ENCODE results near the gene ZDHHC22.

The ZDHHC22 gene

DNA sequence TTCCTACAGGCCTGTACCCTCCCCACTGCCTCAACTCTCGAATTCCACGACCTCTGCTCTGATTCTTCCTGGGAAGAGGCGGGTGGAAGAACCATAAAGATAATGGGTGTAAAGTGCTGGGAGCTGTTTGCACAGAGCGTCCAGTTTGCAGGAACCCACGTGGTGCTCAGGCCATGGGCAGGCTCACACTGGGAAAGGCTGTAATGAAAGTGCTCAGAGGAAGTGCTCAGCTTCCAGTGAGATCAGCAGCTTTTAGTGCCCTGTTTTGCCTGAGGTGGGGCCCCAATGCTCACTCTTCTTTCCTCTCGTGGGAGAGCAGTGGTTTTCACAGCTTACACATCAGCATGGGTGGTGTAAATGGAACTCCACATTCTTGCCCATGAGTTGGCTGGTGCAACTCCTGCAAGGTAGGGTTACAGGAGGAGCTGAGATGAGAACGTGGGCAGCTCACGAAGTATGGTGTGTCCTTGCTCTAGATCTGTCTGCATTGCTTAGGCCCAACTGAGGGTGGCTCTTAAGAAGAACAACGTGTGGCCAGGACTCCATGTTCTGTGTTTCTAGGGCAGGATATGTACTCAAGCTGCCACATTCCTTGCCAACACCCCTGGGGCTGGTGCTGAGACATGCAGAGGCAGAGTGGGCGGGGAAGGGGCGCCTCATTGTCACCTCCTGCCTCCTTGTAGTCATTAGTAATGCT, 43.0 kb upstream of the ZDHHC22 start:
- TF ChIP-seq, protein P1, sequence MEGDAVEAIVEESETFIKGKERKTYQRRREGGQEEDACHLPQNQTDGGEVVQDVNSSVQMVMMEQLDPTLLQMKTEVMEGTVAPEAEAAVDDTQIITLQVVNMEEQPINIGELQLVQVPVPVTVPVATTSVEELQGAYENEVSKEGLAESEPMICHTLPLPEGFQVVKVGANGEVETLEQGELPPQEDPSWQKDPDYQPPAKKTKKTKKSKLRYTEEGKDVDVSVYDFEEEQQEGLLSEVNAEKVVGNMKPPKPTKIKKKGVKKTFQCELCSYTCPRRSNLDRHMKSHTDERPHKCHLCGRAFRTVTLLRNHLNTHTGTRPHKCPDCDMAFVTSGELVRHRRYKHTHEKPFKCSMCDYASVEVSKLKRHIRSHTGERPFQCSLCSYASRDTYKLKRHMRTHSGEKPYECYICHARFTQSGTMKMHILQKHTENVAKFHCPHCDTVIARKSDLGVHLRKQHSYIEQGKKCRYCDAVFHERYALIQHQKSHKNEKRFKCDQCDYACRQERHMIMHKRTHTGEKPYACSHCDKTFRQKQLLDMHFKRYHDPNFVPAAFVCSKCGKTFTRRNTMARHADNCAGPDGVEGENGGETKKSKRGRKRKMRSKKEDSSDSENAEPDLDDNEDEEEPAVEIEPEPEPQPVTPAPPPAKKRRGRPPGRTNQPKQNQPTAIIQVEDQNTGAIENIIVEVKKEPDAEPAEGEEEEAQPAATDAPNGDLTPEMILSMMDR (IDR thresholded peaks at IDR 0.05; ENCODE audit: low read length), result no peak
- TF ChIP-seq EZH2 (IDR thresholded peaks at IDR 0.05; ENCODE audit: borderline replicate concordance, low read length), result no peak
- no peaks in the 10 kb centered on the region for H4K20me1 ChIP-seq (ENCODE audit: insufficient read depth, low read length)
- no peaks in the 10 kb centered on the region for H3K79me2 ChIP-seq (ENCODE audit: insufficient read depth, low read length)
- peaks cover 17% of the 10 kb centered on the region for H3K4me1 ChIP-seq (ENCODE audit: insufficient read depth, low read length, severe bottlenecking)
- H3K36me3 ChIP-seq (ENCODE audit: insufficient read depth, low read length), result no peaks in the 10 kb centered on the region
- H3K27ac ChIP-seq (ENCODE audit: low read depth, low read length, poor library complexity, severe bottlenecking), result no peak overlapping the region
- no peak overlapping the region for H3K9ac ChIP-seq (ENCODE audit: low read length)
- H2AFZ ChIP-seq (ENCODE audit: low read length), result no peak overlapping the region
- no peaks in the 10 kb centered on the region for H3K27me3 ChIP-seq (ENCODE audit: insufficient read depth, low read length)
- H3K4me3 ChIP-seq (ENCODE audit: low read depth, low read length, poor library complexity, severe bottlenecking), result no peak overlapping the region
- no peaks in the 10 kb centered on the region for H3F3A ChIP-seq (ENCODE audit: insufficient read depth, low read length)
- no peaks in the 10 kb centered on the region for H3K9me3 ChIP-seq (ENCODE audit: low read length)
- no peaks in the 10 kb centered on the region for H3K9me2 ChIP-seq (ENCODE audit: low read depth, low read length)
- H3K4me2 ChIP-seq (ENCODE audit: low read length), result no peak overlapping the region

DNA sequence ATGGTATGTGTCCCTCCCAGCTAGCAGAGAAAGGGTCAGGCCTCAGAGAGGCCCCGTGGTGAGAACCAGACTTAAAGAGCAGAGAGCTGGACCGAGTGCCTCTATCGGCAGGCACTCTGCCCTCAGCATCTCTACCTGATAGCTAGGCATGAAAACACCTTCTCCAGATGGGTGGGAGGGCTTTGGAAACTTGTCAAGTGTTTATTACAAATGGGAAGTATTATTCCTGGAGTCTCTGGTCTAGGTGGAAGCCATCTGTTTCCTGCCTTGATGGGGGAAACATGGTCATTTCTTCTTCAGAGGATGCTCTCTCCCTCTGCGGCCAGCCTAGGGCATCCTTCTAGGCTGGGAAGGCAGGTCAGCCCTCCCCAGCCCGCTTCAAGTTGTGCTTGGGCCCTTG, 42.3 kb upstream of the ZDHHC22 start:
- TF ChIP-seq, protein P1 (IDR thresholded peaks at IDR 0.05; ENCODE audit: low read length), result no peak
- TF ChIP-seq EZH2 (IDR thresholded peaks at IDR 0.05; ENCODE audit: borderline replicate concordance, low read length), result no peak
- Histone ChIP-seq H3F3A (ENCODE audit: insufficient read depth, low read length) (no peaks in the 10 kb centered on the region), H3K27me3 (ENCODE audit: insufficient read depth, low read length) (no peaks in the 10 kb centered on the region), H3K4me1 (ENCODE audit: insufficient read depth, low read length, severe bottlenecking) (peaks cover 17% of the 10 kb centered on the region), H3K79me2 (ENCODE audit: insufficient read depth, low read length) (no peaks in the 10 kb centered on the region), H4K20me1 (ENCODE audit: insufficient read depth, low read length) (no peaks in the 10 kb centered on the region), H3K27ac (ENCODE audit: low read depth, low read length, poor library complexity, severe bottlenecking) (no peak overlapping the region), H3K4me2 (ENCODE audit: low read length) (no peak overlapping the region), H3K4me3 (ENCODE audit: low read depth, low read length, poor library complexity, severe bottlenecking) (no peak overlapping the region), H2AFZ (ENCODE audit: low read length) (no peak overlapping the region), H3K9me2 (ENCODE audit: low read depth, low read length) (no peaks in the 10 kb centered on the region), H3K36me3 (ENCODE audit: insufficient read depth, low read length) (no peaks in the 10 kb centered on the region), H3K9me3 (ENCODE audit: low read length) (no peaks in the 10 kb centered on the region), H3K9ac (ENCODE audit: low read length) (no peak overlapping the region)

- no peaks in the 10 kb centered on the region for H4K20me1 ChIP-seq (ENCODE audit: insufficient read depth, low read length)
- no peaks in the 10 kb centered on the region for H3K9me2 ChIP-seq (ENCODE audit: low read depth, low read length)
- peak within 1 kb of the TSS; percentile 66 for H3K4me2 ChIP-seq (ENCODE audit: low read length)
- H3F3A ChIP-seq (ENCODE audit: insufficient read depth, low read length), result no peaks in the 10 kb centered on the region
- H2AFZ ChIP-seq (ENCODE audit: low read length), result peak within 1 kb of the TSS; percentile 60; the same call in 1 of the 2 replicates
- no peaks in the 10 kb centered on the region for H3K27me3 ChIP-seq (ENCODE audit: insufficient read depth, low read length)
- H3K4me1 ChIP-seq (ENCODE audit: insufficient read depth, low read length, severe bottlenecking), result peaks cover 17% of the 10 kb centered on the region
- no peaks in the 10 kb centered on the region for H3K79me2 ChIP-seq (ENCODE audit: insufficient read depth, low read length)
- H3K27ac ChIP-seq (ENCODE audit: low read depth, low read length, poor library complexity, severe bottlenecking), result peak within 1 kb of the TSS; percentile 30
- H3K4me3 ChIP-seq (ENCODE audit: low read depth, low read length, poor library complexity, severe bottlenecking), result peak within 1 kb of the TSS; percentile 69
- no peaks in the 10 kb centered on the region for H3K36me3 ChIP-seq (ENCODE audit: insufficient read depth, low read length)
- no peaks in the 10 kb centered on the region for H3K9me3 ChIP-seq (ENCODE audit: low read length)
- H3K9ac ChIP-seq (ENCODE audit: low read length), result peak within 1 kb of the TSS; percentile 66
- TF ChIP-seq, protein P1 (IDR thresholded peaks at IDR 0.05; ENCODE audit: low read length), result peak; percentile 12; the same call in 1 of the 2 replicates
- no peak for TF ChIP-seq EZH2 (IDR thresholded peaks at IDR 0.05; ENCODE audit: borderline replicate concordance, low read length)
Observed at GRCh38 chr14:77181603-77182437, 40.2 kb upstream of the ZDHHC22 start, which contains the start of gene TMEM63C. TSS of gene TMEM63C (plus strand) at chr14:77181798. CDS start at chr14:77218814, 37,016 bp downstream.

All from OCI-LY1 (cell line).